Neural cell (in vitro differentiated cells): ENCODE results near the gene GNG2. TPM values are rescaled to one million over a fixed set of nuclear protein-coding genes. Genes with fewer than 3 reads are reported as not detected.

Experiments used
- H2AFZ ChIP-seq: fragments of 200-600, 300-800 bp; sonication (generic), shearing (Covaris generic); 2 replicates; pipeline ENCODE4 v1.6.0; 2014; ENCODE audit warnings: low read depth, mild to moderate bottlenecking, antibody characterized with exemption, low read length, moderate library complexity
- H3F3A ChIP-seq: fragments of 200-600 bp; shearing (Covaris generic); 2 replicates; pipeline ENCODE4 v1.6.1; 2016; ENCODE audit warnings: mild to moderate bottlenecking, moderate library complexity, mixed read lengths, antibody characterized with exemption, low read length; ENCODE audit not compliant: insufficient read depth, poor library complexity, severe bottlenecking
- H3K27ac ChIP-seq: fragments of 200-600, 300-800 bp; sonication (generic), shearing (Covaris generic); 2 replicates; pipeline ENCODE4 v1.5.1; 2014; ENCODE audit warnings: mild to moderate bottlenecking, low read length, moderate library complexity
- H3K27me3 ChIP-seq: fragments of 300-800, 200-600 bp; sonication (generic), shearing (Covaris generic); 2 replicates; pipeline ENCODE4 v1.6.0; 2014; ENCODE audit warnings: mild to moderate bottlenecking, low read depth, low read length, moderate library complexity; ENCODE audit not compliant: insufficient read depth
- H3K36me3 ChIP-seq: fragments of 300-800, 200-600 bp; sonication (generic), shearing (Covaris generic); 2 replicates; pipeline ENCODE4 v1.5.1; 2014; ENCODE audit warnings: mild to moderate bottlenecking, antibody characterized with exemption, low read length, moderate library complexity; ENCODE audit not compliant: insufficient read depth
- H3K4me2 ChIP-seq: fragments of 300-800, 200-600 bp; sonication (generic), shearing (Covaris generic); 2 replicates; pipeline ENCODE4 v1.6.0; 2014; ENCODE audit warnings: mild to moderate bottlenecking, low read length
- H3K4me3 ChIP-seq: fragments of 300-800, 200-600 bp; sonication (generic), shearing (Covaris generic); 2 replicates; pipeline ENCODE4 v1.5.1; 2014; ENCODE audit warnings: mild to moderate bottlenecking, low read length, moderate library complexity
- H3K79me2 ChIP-seq: fragments of 200-600 bp; shearing (Covaris generic); replicated peaks from 2 replicates; pipeline ENCODE4 v1.6.0; 2014; ENCODE audit warnings: mild to moderate bottlenecking, low read length, moderate library complexity; ENCODE audit not compliant: insufficient read depth
- H3K9ac ChIP-seq: fragments of 300-800, 200-600 bp; sonication (generic), shearing (Covaris generic); 2 replicates; pipeline ENCODE4 v1.6.1; 2016; ENCODE audit warnings: mild to moderate bottlenecking, low read length, mixed read lengths
- H3K9me2 ChIP-seq: fragments of 200-600 bp; shearing (Covaris generic); 2 replicates; pipeline ENCODE4 v1.6.1; 2016; ENCODE audit warnings: mild to moderate bottlenecking, low read length, mixed read lengths; ENCODE audit not compliant: insufficient read depth
- H3K9me3 ChIP-seq: fragments of 200-600, 300-800 bp; sonication (generic), shearing (Covaris generic); 2 replicates; pipeline ENCODE4 v1.6.1; 2016; ENCODE audit warnings: mild to moderate bottlenecking, mixed run types, low read length, moderate library complexity, mixed read lengths
- H4K20me1 ChIP-seq: fragments of 200-600 bp; shearing (Covaris generic); 2 replicates; pipeline ENCODE4 v1.6.1; 2016; ENCODE audit warnings: mild to moderate bottlenecking, mixed run types; ENCODE audit not compliant: insufficient read depth
- CTCF ChIP-seq: fragments of 450-650 bp; IDR thresholded peaks from 2 replicates; pipeline ENCODE4 v1.5.1; 2014; ENCODE audit warnings: antibody characterized with exemption, mild to moderate bottlenecking, moderate library complexity; ENCODE audit not compliant: poor library complexity, severe bottlenecking
- EP300 ChIP-seq: fragments of 450-650 bp; conservative IDR thresholded peaks from 2 replicates; pipeline ENCODE4 v1.6.1; 2014; ENCODE audit warnings: antibody characterized with exemption, mild to moderate bottlenecking, moderate library complexity; ENCODE audit not compliant: poor library complexity, severe bottlenecking
- EZH2 ChIP-seq: fragments of 200-600, 300-800 bp; shearing (Covaris generic), sonication (generic); IDR thresholded peaks from 2 replicates; pipeline ENCODE4 v1.6.1; 2014; ENCODE audit warnings: antibody characterized with exemption, low read length, borderline replicate concordance, mild to moderate bottlenecking; ENCODE audit not compliant: insufficient read depth, poor library complexity, severe bottlenecking
- MXI1 ChIP-seq: fragments of 450-650 bp; conservative IDR thresholded peaks from 2 replicates; pipeline ENCODE4 v1.6.1; 2014; ENCODE audit warnings: antibody characterized with exemption, mild to moderate bottlenecking; ENCODE audit not compliant: poor library complexity, severe bottlenecking
- POLR2AphosphoS5 ChIP-seq: IDR thresholded peaks from 2 replicates; pipeline ENCODE4 v1.6.1; 2012
- RAD21 ChIP-seq: fragments of 450-650 bp; conservative IDR thresholded peaks from 2 replicates; pipeline ENCODE4 v1.6.1; 2014; ENCODE audit warnings: antibody characterized with exemption, mild to moderate bottlenecking, moderate library complexity
- SMC3 ChIP-seq: fragments of 450-650 bp; conservative IDR thresholded peaks from 2 replicates; pipeline ENCODE4 v1.6.1; 2014; ENCODE audit warnings: antibody characterized with exemption, mild to moderate bottlenecking, moderate library complexity; ENCODE audit not compliant: poor library complexity
- TAF1 ChIP-seq: IDR thresholded peaks from 2 replicates; pipeline ENCODE4 v1.6.1; 2012; ENCODE audit warnings: low read depth
- polyA plus RNA-seq: library from polyadenylated mRNA; depleted of rRNA; stranded (reverse); fragments of >200 nt; gene quantifications from 2 replicates; pipeline ENCODE4 v1.2.3, GENCODE V29; 2014
- TF ChIP-seq, protein P1 (sequence below): IDR thresholded peaks from 2 replicates; pipeline ENCODE4 v1.6.1; 2012; ENCODE audit warnings: borderline replicate concordance

The GNG2 gene
- polyA plus RNA-seq, 1 donor from 2014 or later = 515 TPM

DNA sequence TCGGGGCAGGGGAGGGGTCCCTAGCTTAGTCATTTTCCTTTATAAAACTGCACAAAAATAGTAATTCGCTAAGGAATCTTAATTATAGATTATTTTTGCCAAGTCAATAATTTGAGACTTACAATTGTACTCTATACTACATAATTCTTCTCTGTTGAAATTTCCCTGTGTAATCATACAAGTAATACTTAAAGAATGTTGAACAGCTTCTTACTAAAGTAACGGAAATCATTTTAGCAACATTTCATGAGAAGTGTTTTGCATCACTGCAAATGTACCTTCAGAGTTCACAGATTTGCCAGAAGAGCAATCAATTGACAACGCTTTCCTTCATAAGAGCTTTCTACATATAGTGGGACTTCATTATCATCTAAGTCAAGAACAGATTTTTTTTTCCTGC, 7.9 kb upstream of the GNG2 start:
- no peak overlapping the region for H3K27ac ChIP-seq
- no peak overlapping the region for H3K4me2 ChIP-seq
- no peaks in the 10 kb centered on the region for H3F3A ChIP-seq
- TF ChIP-seq EP300 (no peak), SMC3 (no peak), TAF1 (no peak), CTCF (no peak), MXI1 (no peak), EZH2 (no peak), RAD21 (no peak), POLR2AphosphoS5 (no peak)
- TF ChIP-seq, protein P1, sequence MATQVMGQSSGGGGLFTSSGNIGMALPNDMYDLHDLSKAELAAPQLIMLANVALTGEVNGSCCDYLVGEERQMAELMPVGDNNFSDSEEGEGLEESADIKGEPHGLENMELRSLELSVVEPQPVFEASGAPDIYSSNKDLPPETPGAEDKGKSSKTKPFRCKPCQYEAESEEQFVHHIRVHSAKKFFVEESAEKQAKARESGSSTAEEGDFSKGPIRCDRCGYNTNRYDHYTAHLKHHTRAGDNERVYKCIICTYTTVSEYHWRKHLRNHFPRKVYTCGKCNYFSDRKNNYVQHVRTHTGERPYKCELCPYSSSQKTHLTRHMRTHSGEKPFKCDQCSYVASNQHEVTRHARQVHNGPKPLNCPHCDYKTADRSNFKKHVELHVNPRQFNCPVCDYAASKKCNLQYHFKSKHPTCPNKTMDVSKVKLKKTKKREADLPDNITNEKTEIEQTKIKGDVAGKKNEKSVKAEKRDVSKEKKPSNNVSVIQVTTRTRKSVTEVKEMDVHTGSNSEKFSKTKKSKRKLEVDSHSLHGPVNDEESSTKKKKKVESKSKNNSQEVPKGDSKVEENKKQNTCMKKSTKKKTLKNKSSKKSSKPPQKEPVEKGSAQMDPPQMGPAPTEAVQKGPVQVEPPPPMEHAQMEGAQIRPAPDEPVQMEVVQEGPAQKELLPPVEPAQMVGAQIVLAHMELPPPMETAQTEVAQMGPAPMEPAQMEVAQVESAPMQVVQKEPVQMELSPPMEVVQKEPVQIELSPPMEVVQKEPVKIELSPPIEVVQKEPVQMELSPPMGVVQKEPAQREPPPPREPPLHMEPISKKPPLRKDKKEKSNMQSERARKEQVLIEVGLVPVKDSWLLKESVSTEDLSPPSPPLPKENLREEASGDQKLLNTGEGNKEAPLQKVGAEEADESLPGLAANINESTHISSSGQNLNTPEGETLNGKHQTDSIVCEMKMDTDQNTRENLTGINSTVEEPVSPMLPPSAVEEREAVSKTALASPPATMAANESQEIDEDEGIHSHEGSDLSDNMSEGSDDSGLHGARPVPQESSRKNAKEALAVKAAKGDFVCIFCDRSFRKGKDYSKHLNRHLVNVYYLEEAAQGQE = no peak
- no peaks in the 10 kb centered on the region for H3K79me2 ChIP-seq
- H2AFZ ChIP-seq = no peak overlapping the region
- no peaks in the 10 kb centered on the region for H3K9me2 ChIP-seq
- H3K4me3 ChIP-seq = no peak overlapping the region
- no peaks in the 10 kb centered on the region for H3K27me3 ChIP-seq
- H4K20me1 ChIP-seq = no peaks in the 10 kb centered on the region
- no peak overlapping the region for H3K9ac ChIP-seq
- H3K9me3 ChIP-seq = no peaks in the 10 kb centered on the region
- no peaks in the 10 kb centered on the region for H3K36me3 ChIP-seq

DNA sequence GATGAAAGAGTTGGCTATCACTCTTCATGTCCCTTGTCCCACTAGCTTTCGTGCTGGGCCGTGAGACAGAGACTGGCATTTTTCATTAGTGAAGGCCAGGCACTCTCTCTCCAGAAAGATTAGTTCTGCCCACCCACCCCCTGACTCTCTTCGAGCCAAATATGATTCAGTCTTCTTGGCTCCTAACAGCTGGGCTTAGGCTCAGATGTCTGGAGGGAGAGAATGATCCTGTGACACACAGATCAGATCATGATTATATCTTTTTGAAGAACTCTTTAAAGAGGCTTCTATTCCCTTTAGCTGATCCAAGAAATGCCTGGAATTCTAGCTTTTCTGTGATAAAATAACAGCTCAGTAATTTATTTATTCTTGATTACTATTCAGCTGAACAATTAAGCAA, 5.2 kb upstream of the GNG2 start:
- no peaks in the 10 kb centered on the region for H3K9me3 ChIP-seq
- no peaks in the 10 kb centered on the region for H4K20me1 ChIP-seq
- H3F3A ChIP-seq = no peaks in the 10 kb centered on the region
- H3K4me3 ChIP-seq = no peak overlapping the region
- H3K9me2 ChIP-seq = no peaks in the 10 kb centered on the region
- no peak overlapping the region for H2AFZ ChIP-seq
- H3K27ac ChIP-seq = no peak overlapping the region
- H3K36me3 ChIP-seq = no peaks in the 10 kb centered on the region
- H3K79me2 ChIP-seq = no peaks in the 10 kb centered on the region
- TF ChIP-seq, protein P1 = no peak
- TF ChIP-seq EP300 (no peak), SMC3 (no peak), CTCF (no peak), RAD21 (no peak), POLR2AphosphoS5 (no peak), EZH2 (no peak), TAF1 (no peak), MXI1 (no peak)
- H3K4me2 ChIP-seq = no peak overlapping the region
- H3K27me3 ChIP-seq = no peaks in the 10 kb centered on the region
- no peak overlapping the region for H3K9ac ChIP-seq
